Endodermal cell (in vitro differentiated cells): ENCODE measurements around the gene NDST1. TPM values are rescaled to one million over a fixed set of nuclear protein-coding genes. Genes with fewer than 3 reads are reported as not detected.

ENCODE experiments used
- DNase-seq: peaks from one replicate; pipeline ENCODE4 v3.0.0-alpha.2; 2017
- H3K27ac ChIP-seq: 2 replicates; pipeline ENCODE4 v1.5.1; 2013; ENCODE audit warnings: mild to moderate bottlenecking, low read depth, low read length, moderate library complexity
- H3K27me3 ChIP-seq: 2 replicates; pipeline ENCODE4 v1.6.1; 2013; ENCODE audit warnings: mild to moderate bottlenecking, low read length, moderate library complexity; ENCODE audit not compliant: insufficient read depth, control insufficient read depth, poor library complexity, severe bottlenecking
- H3K36me3 ChIP-seq: 2 replicates; pipeline ENCODE4 v1.7.0; 2013; ENCODE audit warnings: mild to moderate bottlenecking, low read length, moderate library complexity; ENCODE audit not compliant: control insufficient read depth, insufficient read depth
- H3K4me1 ChIP-seq: one replicate; pipeline ENCODE4 v1.7.0; 2013; ENCODE audit warnings: low read length; ENCODE audit not compliant: control insufficient read depth, insufficient read depth
- H3K4me3 ChIP-seq: 2 replicates; pipeline ENCODE4 v1.5.1; 2013; ENCODE audit warnings: mild to moderate bottlenecking, low read length, moderate library complexity
- H3K9ac ChIP-seq: 2 replicates; pipeline ENCODE4 v1.6.1; 2013; ENCODE audit warnings: mild to moderate bottlenecking, low read length, moderate library complexity; ENCODE audit not compliant: poor library complexity, severe bottlenecking; ENCODE audit errors: extremely low read depth
- H3K9me3 ChIP-seq: 2 replicates; pipeline ENCODE4 v1.6.1; 2013; ENCODE audit warnings: mild to moderate bottlenecking, low read length, moderate library complexity; ENCODE audit not compliant: control insufficient read depth
- H3K27ac Mint-ChIP-seq: 2 replicates; pipeline ENCODE4 v1.8.0; 2020; ENCODE audit warnings: mixed read lengths
- H3K27me3 Mint-ChIP-seq: 2 replicates; pipeline ENCODE4 v1.8.0; 2021; ENCODE audit warnings: mild to moderate bottlenecking, mixed read lengths; ENCODE audit not compliant: insufficient read depth
- H3K36me3 Mint-ChIP-seq: 2 replicates; pipeline ENCODE4 v1.8.0; 2020; ENCODE audit warnings: low read depth, mixed read lengths
- H3K4me1 Mint-ChIP-seq: 2 replicates; pipeline ENCODE4 v1.8.0; 2020; ENCODE audit warnings: mixed read lengths
- H3K4me3 Mint-ChIP-seq: 2 replicates; pipeline ENCODE4 v1.8.0; 2020; ENCODE audit warnings: mild to moderate bottlenecking, moderate library complexity, mixed read lengths
- H3K9me3 Mint-ChIP-seq: 2 replicates; pipeline ENCODE4 v1.8.0; 2020; ENCODE audit warnings: mild to moderate bottlenecking, mixed read lengths
- WGBS, 2 experiments: methylation state at CpG; one replicate each; pipeline versions ENCODE4 v1.1.5 to v1.1.7; 2013; ENCODE audit warnings: missing lambda C conversion rate in 2 of 2, mixed read lengths in 1 of 2; ENCODE audit not compliant: insufficient coverage in 1 of 2, insufficient read length in 1 of 2; 5-methylcytosine and 5-hydroxymethylcytosine counted together
- total RNA-seq, 2 donors: library from RNA; stranded (reverse); fragmentation: NEBNext Ultra II Directional in 1 of 2; extraction: Animal tissue kit (Norgen Biotek cat#: 25700) in 1 of 2; gene quantifications; 2 replicates in 1 of 2; 3 replicates in 1 of 2; pipeline ENCODE4 v1.2.1, GENCODE V29; 2021
- TF ChIP-seq, protein P1 (sequence below): fragments of 200-600 bp; sonication (generic); conservative IDR thresholded peaks from 2 replicates; pipeline ENCODE4 v1.5.0; 2021; ENCODE audit warnings: antibody characterized with exemption, mild to moderate bottlenecking

The NDST1 gene
- total RNA-seq, 2 donors from 2014 or later: 53.3 to 71.7 TPM

DNA sequence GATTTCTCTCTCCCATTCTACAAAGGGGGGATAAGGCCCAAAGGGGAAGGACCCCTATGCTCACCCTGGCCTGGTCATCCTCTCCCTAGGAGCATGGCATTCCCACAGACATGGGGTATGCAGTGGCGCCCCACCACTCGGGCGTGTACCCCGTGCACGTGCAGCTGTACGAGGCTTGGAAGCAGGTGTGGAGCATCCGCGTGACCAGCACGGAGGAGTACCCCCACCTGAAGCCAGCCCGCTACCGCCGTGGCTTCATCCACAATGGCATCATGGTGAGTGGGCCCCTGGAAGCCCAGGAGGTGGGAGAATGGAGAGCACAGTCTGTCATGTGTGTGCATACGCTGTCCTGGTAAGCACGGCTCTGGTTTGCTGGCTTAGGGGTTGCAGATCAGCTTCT is 27.7 kb downstream of the NDST1 start:
- peaks cover 15% of the 10 kb centered on the region for H3K9me3 ChIP-seq
- H3K36me3 ChIP-seq: peaks cover 90% of the 10 kb centered on the region
- Mint-ChIP-seq H3K9me3 (peaks cover 14% of the 10 kb centered on the region), H3K27ac (no peak overlapping the region), H3K4me1 (peaks cover 2% of the 10 kb centered on the region), H3K36me3 (peaks cover 80% of the 10 kb centered on the region), H3K4me3 (no peak overlapping the region), H3K27me3 (no peaks in the 10 kb centered on the region)
- no peak overlapping the region for H3K9ac ChIP-seq
- no peaks in the 10 kb centered on the region for H3K27me3 ChIP-seq
- no peak for DNase-seq
- H3K4me3 ChIP-seq: no peak overlapping the region
- TF ChIP-seq, protein P1, sequence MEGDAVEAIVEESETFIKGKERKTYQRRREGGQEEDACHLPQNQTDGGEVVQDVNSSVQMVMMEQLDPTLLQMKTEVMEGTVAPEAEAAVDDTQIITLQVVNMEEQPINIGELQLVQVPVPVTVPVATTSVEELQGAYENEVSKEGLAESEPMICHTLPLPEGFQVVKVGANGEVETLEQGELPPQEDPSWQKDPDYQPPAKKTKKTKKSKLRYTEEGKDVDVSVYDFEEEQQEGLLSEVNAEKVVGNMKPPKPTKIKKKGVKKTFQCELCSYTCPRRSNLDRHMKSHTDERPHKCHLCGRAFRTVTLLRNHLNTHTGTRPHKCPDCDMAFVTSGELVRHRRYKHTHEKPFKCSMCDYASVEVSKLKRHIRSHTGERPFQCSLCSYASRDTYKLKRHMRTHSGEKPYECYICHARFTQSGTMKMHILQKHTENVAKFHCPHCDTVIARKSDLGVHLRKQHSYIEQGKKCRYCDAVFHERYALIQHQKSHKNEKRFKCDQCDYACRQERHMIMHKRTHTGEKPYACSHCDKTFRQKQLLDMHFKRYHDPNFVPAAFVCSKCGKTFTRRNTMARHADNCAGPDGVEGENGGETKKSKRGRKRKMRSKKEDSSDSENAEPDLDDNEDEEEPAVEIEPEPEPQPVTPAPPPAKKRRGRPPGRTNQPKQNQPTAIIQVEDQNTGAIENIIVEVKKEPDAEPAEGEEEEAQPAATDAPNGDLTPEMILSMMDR: no peak
- no peaks in the 10 kb centered on the region for H3K4me1 ChIP-seq
- WGBS, 2 experiments: 93 to 96% methylated on average over 10 to 14 of the region's 14 CpGs
- H3K27ac ChIP-seq: no peak overlapping the region

DNA sequence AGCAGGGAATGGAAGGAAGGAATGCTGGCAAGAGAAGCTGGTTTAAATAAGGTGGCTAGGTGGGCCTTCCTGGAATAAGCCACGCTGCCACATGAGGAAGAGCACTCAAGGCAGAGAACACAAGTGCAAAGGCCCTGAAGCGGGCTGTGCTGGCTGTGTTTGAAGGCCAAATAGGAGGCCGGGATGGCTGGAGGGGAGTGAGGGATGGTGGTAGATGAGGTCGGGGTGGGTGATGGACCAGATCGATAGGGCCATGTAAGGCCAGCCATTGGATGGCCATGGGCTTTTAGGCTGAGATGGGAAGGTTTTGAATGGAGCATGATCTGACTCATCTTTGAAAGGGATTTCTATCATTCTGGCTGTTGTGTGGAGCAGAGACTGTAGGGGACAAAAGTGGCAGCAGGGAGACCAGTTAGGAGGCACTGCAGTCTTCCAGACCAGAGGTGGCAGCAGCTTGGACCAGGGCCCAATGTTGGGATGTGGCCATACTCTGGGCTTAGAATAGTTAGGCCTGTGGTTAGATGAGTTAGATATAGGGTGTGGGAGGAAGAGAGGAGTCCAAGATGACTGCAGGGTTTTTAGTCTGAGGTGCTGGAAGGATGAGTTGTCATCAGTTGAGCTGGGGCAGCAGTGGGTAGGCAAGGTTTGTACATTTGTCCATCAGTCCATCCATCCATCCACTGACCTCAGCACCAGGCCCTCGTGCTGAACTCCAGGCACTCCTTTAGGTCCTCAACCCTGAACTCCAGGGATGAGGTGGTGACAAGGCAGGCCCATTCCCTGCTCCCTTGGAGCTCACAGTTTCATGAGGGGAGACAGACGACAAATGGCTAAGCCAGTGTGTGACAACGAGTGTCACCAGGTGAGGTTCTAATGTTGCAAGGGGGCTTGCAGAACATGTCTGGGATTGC is 30.3 kb downstream of the NDST1 start:
- no peak overlapping the region for H3K4me3 Mint-ChIP-seq
- no peaks in the 10 kb centered on the region for H3K27me3 Mint-ChIP-seq
- peaks cover 15% of the 10 kb centered on the region for H3K9me3 ChIP-seq
- no peak for DNase-seq
- TF ChIP-seq, protein P1: no peak
- H3K4me1 ChIP-seq: no peaks in the 10 kb centered on the region
- no peak overlapping the region for H3K4me3 ChIP-seq
- WGBS, 2 experiments: 94 to 96% methylated on average over 7 to 8 of the region's 8 CpGs
- H3K9me3 Mint-ChIP-seq: peaks cover 14% of the 10 kb centered on the region
- no peak overlapping the region for H3K27ac ChIP-seq
- peaks cover 88% of the 10 kb centered on the region for H3K36me3 Mint-ChIP-seq
- H3K9ac ChIP-seq: no peak overlapping the region
- no peak overlapping the region for H3K27ac Mint-ChIP-seq
- no peaks in the 10 kb centered on the region for H3K4me1 Mint-ChIP-seq
- no peaks in the 10 kb centered on the region for H3K27me3 ChIP-seq
- peaks cover 94% of the 10 kb centered on the region for H3K36me3 ChIP-seq

DNA sequence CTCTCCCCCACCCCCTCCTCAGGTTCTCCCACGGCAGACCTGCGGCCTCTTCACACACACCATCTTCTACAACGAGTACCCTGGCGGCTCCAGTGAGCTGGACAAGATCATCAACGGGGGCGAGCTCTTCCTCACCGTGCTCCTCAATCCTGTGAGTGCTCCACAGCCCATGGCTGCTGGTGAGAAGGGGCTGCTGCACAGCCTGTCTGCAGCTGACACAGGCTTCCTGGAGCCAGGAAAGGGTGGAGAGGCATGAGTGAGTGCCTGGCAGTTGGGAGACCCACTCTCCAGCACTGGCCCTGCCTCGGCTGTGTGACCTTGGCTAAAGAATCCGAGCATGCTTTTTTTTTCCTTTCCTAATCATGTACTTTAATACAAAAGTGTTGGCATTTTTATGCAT is 31.3 kb downstream of the NDST1 start:
- peaks cover 14% of the 10 kb centered on the region for H3K9me3 Mint-ChIP-seq
- TF ChIP-seq, protein P1: no peak

More for the DNA sequence above, 31.3 kb downstream of the NDST1 start:
- 95 to 96% methylated on average over 4 to 9 of the region's 9 CpGs for WGBS, 2 experiments
- Mint-ChIP-seq H3K36me3 (peaks cover 86% of the 10 kb centered on the region), H3K27ac (no peak overlapping the region), H3K4me1 (no peaks in the 10 kb centered on the region), H3K4me3 (no peak overlapping the region), H3K27me3 (no peaks in the 10 kb centered on the region)
- no peak overlapping the region for H3K9ac ChIP-seq
- no peak for DNase-seq
- no peak overlapping the region for H3K4me3 ChIP-seq
- H3K27me3 ChIP-seq: no peaks in the 10 kb centered on the region
- peaks cover 15% of the 10 kb centered on the region for H3K9me3 ChIP-seq
- H3K4me1 ChIP-seq: no peaks in the 10 kb centered on the region
- peaks cover 97% of the 10 kb centered on the region for H3K36me3 ChIP-seq
- no peak overlapping the region for H3K27ac ChIP-seq
